OCI-M2 (cell line): ENCODE data around the gene FAT1.

Source experiments
- DNase-seq: peaks from one replicate; lab custom pipeline; 2025; ENCODE audit not compliant: unreplicated experiment; lab: John Stamatoyannopoulos, UW

FAT1 gene

DNA sequence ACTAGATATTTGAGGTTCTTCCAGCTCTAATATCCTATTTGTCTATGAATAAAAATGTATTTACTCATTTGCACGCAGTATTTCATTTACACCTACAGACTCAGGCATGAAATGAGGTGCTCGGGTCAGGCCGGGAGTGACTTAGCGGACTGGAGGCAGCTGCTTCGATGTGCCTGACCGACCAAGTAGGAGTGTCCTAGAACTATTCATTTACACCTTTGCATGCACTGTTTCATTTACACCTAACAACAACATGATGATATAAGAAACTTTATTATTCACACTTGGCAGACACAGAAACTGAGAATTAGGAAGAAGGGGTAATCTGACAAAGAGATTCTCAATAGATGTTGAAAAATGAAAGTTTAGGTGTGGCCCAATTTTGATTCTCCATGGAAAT lies 28.7 kb upstream of the FAT1 start:
- DNase-seq = no peak

DNA sequence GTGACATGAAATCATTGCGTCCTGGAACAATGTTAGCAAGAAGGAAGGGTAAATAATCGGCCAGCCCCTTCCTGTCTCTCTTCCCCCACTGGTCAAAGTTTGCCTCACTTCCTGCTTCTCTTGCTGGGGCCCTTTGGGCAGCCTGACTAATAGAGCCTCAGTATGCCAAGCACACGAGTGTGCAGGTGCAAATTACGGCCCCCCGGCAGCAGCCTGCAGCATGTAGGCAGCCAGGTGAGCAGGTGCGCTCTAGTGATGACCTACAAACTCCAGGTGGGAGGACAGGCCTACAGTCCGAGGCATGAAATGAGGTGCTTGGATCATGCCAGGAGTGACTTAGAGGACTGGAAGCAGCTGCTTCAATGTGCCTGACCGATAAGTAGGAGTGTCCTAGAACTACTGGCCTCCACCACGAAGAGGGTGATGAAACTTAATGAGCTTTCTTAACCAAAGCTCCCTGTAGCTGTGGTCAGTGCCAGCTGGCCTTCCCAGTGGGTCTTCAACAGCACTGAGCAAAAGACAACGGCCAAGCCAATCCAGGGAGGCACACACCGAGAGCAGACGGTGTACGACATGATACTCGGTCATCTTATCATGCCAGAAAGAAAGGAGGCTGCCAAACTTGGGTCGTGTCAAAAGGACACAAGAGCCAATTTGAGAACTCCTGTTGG lies 26.1 kb upstream of the FAT1 start:
- no peak for DNase-seq

DNA sequence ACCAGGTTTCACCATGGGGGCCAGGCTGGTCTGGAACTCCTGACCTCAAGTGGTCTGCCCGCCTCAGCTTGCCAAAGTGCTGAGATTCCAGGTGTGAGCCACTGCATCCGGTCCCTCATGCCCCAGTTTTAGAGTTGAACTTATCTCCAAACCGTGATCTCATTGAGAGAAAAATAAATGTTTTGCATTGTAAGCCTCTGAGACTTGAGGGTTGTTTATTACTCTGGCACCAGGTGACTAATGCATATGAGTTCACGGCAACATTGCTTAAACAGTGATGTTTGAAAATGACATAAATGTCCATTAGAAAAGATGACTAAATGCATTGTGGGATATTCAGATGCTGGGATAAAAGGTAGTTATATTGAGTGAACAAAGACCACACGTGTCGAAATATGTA lies 22.9 kb upstream of the FAT1 start:
- no peak for DNase-seq

DNA sequence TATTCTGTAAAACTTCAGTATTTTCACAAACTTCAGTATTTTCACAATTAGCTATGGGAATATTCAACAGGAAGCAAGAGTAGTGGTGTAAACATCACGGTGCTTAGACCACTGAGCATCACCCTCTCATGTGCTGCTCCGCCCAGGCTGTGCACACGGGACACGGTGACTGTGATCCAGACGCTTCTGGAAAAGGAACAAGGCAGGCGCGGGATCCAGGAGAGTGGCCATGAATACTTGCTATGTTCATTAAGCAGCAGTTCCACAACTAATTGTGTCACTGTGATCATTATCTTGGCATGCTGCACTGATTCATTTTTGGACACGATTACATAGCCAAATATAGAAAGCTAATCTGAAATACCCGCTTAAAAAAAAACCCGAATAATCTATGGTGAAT lies 19.6 kb upstream of the FAT1 start:
- no peak for DNase-seq

DNA sequence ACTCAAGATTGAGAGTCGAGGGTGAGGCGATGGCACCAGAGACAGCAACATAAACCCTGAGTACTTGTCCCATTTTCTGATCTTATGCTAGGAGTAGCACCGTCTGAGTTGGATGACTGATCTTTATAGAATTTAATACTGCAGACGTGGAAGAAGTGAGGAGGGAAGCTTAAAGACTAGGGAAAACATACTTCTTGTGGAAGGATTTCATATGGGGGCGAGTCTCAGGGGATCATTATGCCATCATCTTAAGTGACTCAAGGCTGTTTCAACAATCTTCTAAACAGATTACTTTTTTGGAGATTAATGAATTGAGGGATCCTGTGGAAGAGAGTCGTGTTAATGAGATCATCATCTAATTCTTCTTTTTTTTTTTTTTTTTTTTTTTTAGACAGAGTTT lies 17.2 kb upstream of the FAT1 start:
- DNase-seq = no peak

DNA sequence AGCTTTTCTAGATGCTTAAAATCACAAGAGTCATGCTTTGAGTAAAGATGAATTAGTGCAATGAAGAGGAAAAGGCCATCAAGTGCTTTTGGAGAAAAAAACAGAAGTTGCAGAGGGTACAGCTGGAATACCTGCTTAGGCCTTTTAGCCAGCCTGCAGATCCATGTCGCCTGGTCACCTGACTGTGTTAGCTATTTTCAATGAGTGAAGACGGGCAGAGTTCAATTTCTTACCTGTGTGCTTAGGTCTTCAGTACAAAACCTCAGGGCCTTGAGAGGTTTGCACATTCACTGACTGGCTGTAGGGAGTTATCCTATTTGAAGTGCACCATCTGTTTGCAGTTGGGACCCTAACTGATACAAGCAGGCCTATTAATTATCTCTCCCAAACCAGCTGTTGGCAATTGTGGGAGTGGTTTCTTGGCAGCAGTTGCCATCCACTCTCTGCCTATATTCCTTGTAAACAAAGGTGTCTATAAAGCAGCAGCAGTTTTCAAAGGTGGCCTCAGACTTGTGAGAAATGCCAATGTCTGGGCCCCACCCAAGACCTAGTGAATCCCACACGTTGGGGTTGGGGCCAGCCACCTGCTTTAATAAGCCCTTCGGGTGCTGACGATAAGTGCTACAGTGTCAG lies 16.3 kb upstream of the FAT1 start:
- no peak for DNase-seq

DNA sequence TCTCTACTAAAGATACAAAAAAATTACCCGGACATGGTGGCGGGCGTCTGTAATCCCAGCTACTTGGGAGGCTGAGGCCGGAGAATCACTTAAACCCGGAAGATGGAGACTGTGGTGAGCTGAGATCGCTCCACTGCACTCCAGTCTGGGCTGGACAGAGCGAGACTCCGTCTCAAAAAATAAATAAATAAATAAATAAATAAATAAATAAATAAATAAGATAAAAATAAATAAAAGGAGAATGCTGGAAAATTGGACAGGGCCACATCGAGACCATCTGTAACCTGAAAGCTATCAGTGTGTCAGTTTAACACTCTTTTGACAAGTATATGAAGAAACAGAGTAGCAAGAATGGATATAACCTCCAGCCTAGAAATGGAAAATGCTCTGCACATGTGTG lies 15.7 kb upstream of the FAT1 start:
- DNase-seq = no peak

DNA sequence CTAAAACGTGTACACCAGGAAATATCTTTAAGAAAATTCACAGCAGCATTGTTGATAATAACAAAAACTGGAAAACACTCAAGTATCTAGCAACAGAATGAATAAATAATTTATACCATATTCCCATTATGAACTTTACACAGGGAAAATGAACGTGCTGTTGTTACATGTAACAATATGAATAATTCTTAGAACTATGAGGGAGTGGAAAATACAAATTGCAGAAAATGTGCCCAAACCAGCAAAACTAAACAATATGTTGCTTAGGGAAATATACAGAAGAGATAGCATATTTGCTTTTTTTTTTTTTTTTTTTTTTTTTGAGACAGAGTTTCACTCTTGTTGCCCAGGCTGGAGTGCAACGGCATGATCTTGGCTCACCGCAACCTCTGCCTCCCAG lies 14.8 kb upstream of the FAT1 start:
- DNase-seq = no peak

DNA sequence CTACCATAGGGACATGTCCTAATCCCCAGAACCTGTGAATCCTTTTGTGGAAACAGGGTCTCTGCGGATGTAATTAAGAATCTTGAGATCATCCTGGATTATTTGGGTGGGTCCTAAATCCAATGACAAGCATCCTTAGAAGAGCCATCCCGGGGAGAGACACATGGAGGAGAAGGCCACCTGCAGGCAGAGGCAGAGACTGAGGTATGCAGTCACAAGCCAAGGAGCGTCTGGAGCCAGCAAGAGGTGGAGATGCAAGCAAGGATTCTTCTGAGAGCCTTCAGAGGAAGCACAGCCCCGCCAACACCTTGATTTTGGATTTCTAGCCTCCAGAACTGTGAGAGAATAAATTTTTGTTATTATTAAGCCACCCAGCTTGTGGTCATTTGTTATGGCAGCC lies 13.8 kb upstream of the FAT1 start:
- no peak for DNase-seq

DNA sequence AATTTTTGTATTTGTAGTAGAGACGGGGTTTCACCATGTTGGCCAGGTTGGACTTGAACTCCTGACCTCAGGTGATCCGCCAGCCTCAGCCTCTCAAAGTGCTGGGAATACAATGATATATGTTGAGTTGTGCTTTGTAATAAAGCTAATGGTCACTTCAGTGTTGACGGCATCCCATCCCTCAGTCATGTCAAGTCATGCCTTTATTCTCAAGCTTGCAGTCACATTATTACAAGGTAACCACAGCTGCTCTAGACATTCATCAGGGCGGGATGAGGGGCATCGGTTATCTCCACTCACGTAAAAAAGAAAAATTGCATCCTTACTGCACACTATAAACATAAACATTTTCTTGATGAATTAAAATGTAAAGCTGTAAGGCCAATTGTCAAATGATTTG lies 12.8 kb upstream of the FAT1 start:
- DNase-seq = no peak

DNA sequence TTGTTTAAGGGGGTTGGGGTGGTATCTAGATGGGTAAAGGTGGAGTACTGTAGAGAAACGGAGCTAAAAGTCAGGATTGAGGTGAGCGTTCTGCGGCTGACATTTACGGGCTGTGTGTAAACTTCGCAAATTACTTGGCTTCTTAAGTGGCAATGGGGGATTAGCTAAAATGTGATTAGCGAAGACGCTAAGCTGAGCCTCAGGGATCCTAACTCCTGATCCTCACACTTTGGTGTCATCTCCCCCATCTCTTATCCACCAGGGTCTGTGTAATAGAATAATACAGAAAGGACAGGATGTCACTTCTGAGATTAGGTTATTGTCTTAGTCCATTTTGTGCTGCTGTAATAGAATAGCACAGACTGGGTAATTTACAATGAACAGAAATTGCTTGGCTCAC lies 10.6 kb upstream of the FAT1 start:
- no peak for DNase-seq

DNA sequence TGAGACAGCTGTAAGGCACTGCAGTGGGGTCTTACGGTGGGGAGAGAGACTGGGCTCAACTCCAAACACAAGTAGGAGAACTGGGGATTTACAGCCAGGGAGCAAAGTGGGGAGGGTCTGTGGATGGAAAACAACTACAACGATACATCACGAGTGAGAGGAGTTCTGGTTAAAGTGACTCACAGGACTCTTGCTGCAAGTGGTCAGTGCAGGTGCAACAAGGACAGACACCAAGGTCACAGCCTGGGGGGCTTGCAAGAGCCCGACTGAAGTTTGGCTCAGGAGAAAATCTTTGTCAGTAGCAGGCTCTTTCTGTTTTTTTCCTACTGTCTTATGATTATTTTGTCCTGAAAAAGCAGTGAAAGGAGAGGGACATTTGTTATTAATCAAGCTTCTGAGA lies 10.1 kb upstream of the FAT1 start:
- no peak for DNase-seq

DNA sequence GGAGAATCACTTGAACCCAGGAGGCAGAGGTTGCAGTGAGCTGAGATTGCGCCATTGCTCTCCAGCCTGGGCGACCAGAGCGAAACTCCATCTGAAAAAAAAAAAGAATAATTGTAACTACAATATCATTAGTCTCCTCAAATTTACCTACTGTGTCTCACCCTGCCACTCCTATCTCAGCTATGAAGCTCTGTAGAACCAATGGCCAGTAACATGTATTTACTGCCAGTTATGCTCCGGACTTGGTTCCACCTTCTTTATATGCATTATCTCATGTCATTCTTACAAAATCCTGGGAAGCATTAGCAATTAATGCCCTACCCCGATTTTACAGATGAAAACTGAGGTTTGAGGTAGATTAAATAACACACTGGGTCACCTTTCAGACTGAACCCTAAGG lies 7.0 kb upstream of the FAT1 start:
- DNase-seq = no peak

DNA sequence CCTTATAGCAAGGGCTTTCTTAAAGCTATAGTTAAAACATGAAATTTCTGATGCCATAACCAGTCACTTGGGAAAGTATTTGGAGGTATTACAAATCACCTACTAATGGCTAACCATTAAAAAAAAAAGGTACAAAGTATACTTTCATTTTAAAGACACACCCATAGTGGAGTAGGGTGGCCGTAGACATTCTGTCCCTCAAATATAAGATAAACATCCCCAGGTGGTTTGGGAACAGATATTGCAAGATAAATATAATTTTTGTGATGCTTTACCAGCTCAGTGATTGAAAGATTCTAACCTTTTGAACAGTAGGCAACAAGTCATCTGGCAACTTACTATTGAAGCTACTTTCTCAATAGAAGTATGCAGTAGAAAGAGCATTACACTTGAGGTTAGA lies 6.2 kb upstream of the FAT1 start:
- DNase-seq = no peak

DNA sequence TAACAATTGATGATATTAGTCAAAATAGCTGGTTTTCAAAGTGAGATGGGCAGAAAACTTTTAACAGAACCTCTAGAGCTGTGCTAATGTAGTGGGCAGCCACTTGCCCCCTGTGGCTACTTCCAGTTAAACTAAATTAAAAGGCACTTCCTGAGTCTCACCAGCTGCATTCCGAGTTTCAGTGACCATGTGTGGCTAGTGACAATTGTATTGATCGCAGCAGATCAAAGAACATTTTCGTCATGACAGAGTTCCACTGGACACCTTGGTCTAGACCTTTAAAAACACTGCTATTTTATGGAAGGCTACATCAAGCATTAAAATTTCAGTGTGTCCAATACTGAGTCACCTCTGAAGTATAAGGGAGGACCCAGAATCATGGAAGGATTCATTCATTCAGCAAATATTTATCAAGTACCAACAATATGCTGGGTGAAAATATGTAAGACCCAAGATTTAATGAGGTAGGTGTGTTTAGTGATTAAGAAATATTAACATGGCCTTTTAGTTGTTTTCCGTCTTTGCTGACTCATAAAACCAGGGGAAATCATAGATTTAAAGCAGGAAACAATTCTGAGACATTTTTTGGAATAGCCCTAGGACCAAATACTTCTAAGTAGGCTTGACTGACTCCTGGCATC lies 5.1 kb upstream of the FAT1 start:
- no peak for DNase-seq

DNA sequence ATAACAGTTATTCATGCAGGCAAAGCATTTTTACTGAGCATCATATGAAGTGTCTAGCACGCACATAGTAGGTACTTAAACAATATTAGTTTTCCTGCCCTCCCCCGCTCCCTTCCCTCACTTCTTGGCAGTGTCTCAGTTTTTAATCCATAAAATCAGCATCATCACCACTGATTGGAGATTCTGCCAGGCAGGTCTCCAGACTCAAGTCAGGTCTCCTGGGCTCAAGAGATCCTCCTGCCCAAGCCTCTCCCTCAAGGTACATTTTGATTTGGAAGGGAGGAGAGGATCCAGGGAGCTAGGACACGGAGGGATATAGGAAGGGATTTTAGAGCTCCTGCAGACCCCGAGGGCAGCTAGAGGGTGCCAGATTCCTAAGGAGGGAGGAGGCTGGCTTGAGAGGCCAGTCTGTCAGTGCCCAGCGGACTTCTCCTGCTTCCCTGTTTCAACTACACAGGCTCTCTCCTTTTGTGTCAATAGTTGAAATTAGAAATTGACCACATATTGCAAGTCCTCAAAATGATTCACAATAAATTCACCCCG lies 4.4 kb upstream of the FAT1 start:
- no peak for DNase-seq

DNA sequence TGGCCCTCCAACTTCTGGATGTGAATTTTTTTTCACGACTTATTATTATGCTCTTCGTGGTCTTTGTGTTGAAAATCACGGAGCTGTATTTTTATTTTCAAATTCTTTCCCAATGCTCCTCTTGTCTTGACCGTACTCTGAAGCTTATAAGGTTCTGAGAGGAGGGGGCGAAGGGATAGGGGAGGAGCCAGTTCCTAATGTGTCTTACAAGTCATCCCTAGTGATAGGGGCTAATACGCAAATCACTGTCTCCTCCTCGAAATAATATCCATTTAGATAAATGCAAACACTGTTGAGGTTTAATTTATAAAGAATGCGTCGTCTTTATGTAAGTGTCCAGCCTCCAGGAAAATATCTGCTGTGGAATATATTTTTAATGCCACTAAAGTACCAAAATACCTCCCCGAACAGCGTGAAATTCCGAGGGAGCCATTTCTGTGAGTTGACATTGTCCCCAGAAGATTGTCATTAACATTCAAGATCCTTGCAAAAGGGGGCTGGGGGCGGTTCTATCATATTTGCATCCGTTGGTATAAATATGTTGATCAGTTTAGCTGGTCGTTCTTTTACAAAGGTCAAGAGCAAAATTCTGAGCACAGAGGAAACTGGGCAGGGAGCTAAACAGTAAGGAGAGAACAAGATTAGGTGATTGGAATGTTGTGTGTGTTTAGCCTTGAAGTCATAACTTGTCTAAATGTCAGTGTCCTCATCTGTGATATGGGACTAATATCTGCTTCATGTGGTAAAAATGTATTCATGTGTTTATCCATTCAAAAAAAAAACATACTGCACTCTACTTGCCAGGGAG lies 3.7 kb upstream of the FAT1 start:
- DNase-seq = no peak

DNA sequence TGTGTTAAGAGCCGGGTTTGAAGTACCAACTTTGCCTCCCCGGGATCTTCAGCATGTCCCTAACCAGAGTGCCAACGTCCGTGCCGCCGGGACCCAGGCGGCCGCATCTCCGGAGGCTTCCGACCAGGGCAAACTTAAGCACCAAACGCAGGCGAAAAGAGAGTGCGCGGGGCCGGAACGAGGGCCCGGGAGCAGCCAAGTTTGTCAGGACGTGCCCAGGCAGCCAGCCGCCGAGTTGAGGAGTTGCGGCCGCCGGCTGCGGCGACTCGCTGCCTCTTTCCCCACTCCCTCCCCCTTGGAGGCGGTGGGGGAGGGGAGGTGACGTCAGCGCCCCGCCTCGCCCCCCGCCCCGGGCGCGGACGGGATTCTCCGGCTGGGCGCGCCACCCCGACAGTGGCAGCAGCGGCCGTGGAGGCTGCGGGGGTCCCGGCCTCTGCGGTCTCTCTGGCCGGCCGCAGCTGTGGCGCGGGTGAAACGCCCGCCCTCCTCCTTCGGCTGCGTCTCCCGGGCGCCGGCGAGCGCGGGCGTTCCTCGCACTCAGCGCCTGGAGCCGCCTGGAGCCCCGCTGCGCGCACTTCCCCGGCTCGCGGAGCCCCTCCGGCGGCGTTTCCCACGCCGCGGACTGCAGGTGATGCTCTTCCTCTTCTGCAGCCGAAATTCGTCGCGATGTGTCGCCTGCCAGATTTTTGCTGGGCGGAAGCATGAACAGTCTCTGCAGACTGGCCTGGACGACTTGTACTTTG lies 2.9 kb upstream of the FAT1 start:
- no peak for DNase-seq

DNA sequence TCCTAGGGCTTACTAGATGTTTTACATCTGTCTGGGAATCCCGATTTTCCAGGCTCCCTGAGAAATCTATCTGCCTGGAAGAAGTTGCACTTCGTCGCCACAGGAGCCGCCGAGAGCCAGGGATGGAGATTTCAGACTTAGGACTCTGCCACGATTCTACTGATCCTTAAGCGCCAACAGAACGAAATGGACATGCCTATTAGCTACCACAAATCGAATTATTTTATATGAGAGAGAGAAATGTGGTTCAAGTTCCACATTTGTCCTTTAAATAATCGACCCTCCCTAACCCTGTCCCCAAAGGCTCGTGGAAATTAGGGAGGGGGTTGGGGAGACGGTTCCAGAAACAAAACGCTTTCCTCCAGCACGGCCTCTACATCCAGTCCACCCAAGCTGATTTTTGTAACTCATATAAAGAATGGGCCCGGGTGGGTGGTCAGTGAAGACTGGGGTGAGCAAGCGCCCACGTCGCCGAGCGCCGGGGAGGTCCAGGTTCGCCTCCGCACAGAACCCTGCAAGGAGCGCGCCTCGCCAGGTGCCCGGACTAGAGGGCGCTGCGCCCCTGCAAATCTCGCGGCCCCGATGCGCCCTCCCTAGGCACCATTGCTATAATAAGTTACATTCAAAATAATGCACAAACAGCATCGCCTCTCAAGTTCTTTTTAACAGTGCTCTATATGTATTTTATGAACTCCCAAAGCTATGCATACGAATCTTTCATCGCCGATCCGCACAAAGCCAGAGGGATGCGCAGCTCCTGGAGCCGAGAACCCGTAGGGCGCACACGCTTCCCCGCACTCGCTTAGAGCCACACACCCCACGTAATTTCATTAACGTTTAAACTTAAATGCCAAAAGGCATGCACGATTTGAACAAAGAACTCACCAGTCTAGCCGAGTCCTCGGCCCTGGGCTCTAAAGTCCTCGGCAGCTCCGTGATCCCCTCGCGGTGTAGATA lies 2.1 kb upstream of the FAT1 start:
- no peak for DNase-seq
